Parathyroid adenoma (tissue), 2 donors: ENCODE measurements around the gene CCDC85B.

Experiments
- H2AFZ ChIP-seq: fragments of 300-600 bp; sonication (generic); one replicate; pipeline ENCODE4 v1.7.0; 2017; ENCODE audit warnings: antibody characterized with exemption, mild to moderate bottlenecking
- H3K27ac ChIP-seq: fragments of 300-600 bp; sonication (generic); one replicate; pipeline ENCODE4 v1.7.0; 2017
- H3K27me3 ChIP-seq: fragments of 300-600 bp; sonication (generic); one replicate; pipeline ENCODE4 v1.7.0; 2017; ENCODE audit warnings: low read length; ENCODE audit not compliant: control insufficient read depth, insufficient read depth
- H3K36me3 ChIP-seq: fragments of 300-600 bp; sonication (generic); one replicate; pipeline ENCODE4 v1.7.0; 2017; ENCODE audit warnings: low read length; ENCODE audit not compliant: control insufficient read depth, insufficient read depth
- H3K4me1 ChIP-seq: fragments of 300-600 bp; sonication (generic); one replicate; pipeline ENCODE4 v1.7.0; 2017; ENCODE audit warnings: control low read depth
- H3K4me2 ChIP-seq: fragments of 300-600 bp; sonication (generic); one replicate; pipeline ENCODE4 v1.7.0; 2017; ENCODE audit warnings: low read length
- H3K4me3 ChIP-seq: fragments of 300-600 bp; sonication (generic); one replicate; pipeline ENCODE4 v1.7.0; 2017; ENCODE audit warnings: low read depth, low read length
- H3K79me2 ChIP-seq: fragments of 300-600 bp; sonication (generic); one replicate; pipeline ENCODE4 v1.7.0; 2017; ENCODE audit warnings: control low read depth
- H3K9ac ChIP-seq: fragments of 300-600 bp; sonication (generic); one replicate; pipeline ENCODE4 v1.7.0; 2017; ENCODE audit warnings: mild to moderate bottlenecking
- H3K9me3 ChIP-seq: fragments of 300-600 bp; sonication (generic); one replicate; pipeline ENCODE4 v1.7.0; 2017; ENCODE audit warnings: low read length; ENCODE audit not compliant: control insufficient read depth
- TF ChIP-seq, protein P1 (sequence below): fragments of 300-600 bp; sonication (generic); IDR thresholded peaks from one replicate; pipeline ENCODE4 v1.7.0; 2017; ENCODE audit warnings: antibody characterized with exemption, mild to moderate bottlenecking
- donor health status: primary hyperparathyroidism.

CCDC85B gene

GRCh38 chr11:65931773-65932557 is 41.5 kb downstream of the CCDC85B start:
- no peaks in the 10 kb centered on the region for H3K79me2 ChIP-seq
- H3K27me3 ChIP-seq, result no peaks in the 10 kb centered on the region
- no peaks in the 10 kb centered on the region for H3K9me3 ChIP-seq
- H3K4me2 ChIP-seq, result no peak overlapping the region
- H2AFZ ChIP-seq, result no peak overlapping the region
- H3K27ac ChIP-seq, result no peak overlapping the region
- H3K4me3 ChIP-seq, result no peak overlapping the region
- H3K9ac ChIP-seq, result no peak overlapping the region
- TF ChIP-seq, protein P1, sequence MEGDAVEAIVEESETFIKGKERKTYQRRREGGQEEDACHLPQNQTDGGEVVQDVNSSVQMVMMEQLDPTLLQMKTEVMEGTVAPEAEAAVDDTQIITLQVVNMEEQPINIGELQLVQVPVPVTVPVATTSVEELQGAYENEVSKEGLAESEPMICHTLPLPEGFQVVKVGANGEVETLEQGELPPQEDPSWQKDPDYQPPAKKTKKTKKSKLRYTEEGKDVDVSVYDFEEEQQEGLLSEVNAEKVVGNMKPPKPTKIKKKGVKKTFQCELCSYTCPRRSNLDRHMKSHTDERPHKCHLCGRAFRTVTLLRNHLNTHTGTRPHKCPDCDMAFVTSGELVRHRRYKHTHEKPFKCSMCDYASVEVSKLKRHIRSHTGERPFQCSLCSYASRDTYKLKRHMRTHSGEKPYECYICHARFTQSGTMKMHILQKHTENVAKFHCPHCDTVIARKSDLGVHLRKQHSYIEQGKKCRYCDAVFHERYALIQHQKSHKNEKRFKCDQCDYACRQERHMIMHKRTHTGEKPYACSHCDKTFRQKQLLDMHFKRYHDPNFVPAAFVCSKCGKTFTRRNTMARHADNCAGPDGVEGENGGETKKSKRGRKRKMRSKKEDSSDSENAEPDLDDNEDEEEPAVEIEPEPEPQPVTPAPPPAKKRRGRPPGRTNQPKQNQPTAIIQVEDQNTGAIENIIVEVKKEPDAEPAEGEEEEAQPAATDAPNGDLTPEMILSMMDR, result no peak
- no peaks in the 10 kb centered on the region for H3K4me1 ChIP-seq
- no peaks in the 10 kb centered on the region for H3K36me3 ChIP-seq

DNA sequence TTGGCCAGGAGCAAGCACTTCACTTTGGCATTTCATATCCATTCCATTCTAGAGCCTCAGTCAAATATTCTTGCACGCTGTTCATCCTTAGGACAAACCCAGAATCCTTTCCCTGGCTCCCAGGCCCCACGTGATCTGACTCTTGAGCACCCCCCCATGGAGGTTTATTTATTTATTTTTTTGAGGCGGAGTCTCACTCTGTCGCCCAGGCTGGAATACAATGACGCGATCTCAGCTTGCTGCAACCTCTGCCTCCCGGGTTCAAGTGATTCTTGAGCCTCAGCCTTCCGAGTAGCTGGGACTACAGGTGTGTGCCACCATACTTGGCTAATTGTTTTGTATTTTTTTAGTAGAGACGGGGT is 42.1 kb downstream of the CCDC85B start:
- H3K9me3 ChIP-seq, result no peaks in the 10 kb centered on the region
- no peak overlapping the region for H3K27ac ChIP-seq
- H3K36me3 ChIP-seq, result no peaks in the 10 kb centered on the region
- TF ChIP-seq, protein P1, result no peak
- no peak overlapping the region for H3K4me2 ChIP-seq
- no peak overlapping the region for H3K9ac ChIP-seq
- H3K79me2 ChIP-seq, result no peaks in the 10 kb centered on the region
- H3K4me3 ChIP-seq, result no peak overlapping the region
- H2AFZ ChIP-seq, result no peak overlapping the region
- no peaks in the 10 kb centered on the region for H3K27me3 ChIP-seq
- H3K4me1 ChIP-seq, result no peaks in the 10 kb centered on the region

DNA sequence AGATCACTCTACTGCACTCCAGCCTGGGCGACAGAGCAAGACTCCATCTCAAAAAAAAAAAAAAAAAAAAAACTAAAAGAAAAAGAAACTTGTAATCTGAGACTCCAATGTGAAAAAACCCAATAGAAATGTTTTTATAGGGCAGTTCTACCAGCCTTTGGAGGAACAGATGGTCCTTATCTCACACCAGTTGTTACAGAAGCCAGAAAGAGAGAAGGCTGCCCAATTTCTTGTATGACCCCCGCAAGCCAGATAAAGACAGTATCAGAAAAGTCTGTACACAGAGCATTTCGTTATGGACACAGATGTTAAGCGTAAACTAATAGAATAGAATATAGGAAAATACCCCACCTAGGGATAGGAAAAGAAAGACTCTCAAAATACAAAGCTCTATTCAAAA is 43.5 kb downstream of the CCDC85B start:
- H3K36me3 ChIP-seq, result no peaks in the 10 kb centered on the region
- no peaks in the 10 kb centered on the region for H3K27me3 ChIP-seq
- no peak overlapping the region for H3K4me3 ChIP-seq
- H2AFZ ChIP-seq, result no peak overlapping the region
- H3K4me1 ChIP-seq, result no peaks in the 10 kb centered on the region
- no peak overlapping the region for H3K9ac ChIP-seq
- H3K27ac ChIP-seq, result no peak overlapping the region
- no peaks in the 10 kb centered on the region for H3K9me3 ChIP-seq
- TF ChIP-seq, protein P1, result no peak
- H3K79me2 ChIP-seq, result no peaks in the 10 kb centered on the region
- no peak overlapping the region for H3K4me2 ChIP-seq

- no peak overlapping the region for H3K4me3 ChIP-seq
- no peaks in the 10 kb centered on the region for H3K27me3 ChIP-seq
- H3K4me1 ChIP-seq, result no peaks in the 10 kb centered on the region
- H3K4me2 ChIP-seq, result no peak overlapping the region
- no peak overlapping the region for H2AFZ ChIP-seq
- H3K9ac ChIP-seq, result no peak overlapping the region
- H3K36me3 ChIP-seq, result no peaks in the 10 kb centered on the region
- no peak overlapping the region for H3K27ac ChIP-seq
- H3K9me3 ChIP-seq, result no peaks in the 10 kb centered on the region
- H3K79me2 ChIP-seq, result no peaks in the 10 kb centered on the region
- TF ChIP-seq, protein P1, result no peak
Observed at GRCh38 chr11:65937766-65938165, 47.3 kb downstream of the CCDC85B start.
